GM18519 (cell line): Measurements from ENCODE around the gene FAM81A.
"Not testable (repeated sequence)": the region's sequence is repeated elsewhere in the genome, so short reads cannot be mapped to it uniquely, and the experiment has no call there.

Source experiments
- ATAC-seq: cut with Tn5 transposase; IDR thresholded peaks from one replicate; pipeline ENCODE4 v1.9.1; 2021; ENCODE audit warnings: mild to moderate bottlenecking, moderate library complexity; ENCODE audit not compliant: unreplicated experiment, low FRiP score

Gene FAM81A

GRCh38 chr15:59420986-59421618 is 16.9 kb upstream of the FAM81A start:
- no peak for ATAC-seq

GRCh38 chr15:59424616-59425015 is 13.4 kb upstream of the FAM81A start:
- no peak for ATAC-seq

GRCh38 chr15:59428898-59429297 is 9.1 kb upstream of the FAM81A start:
- ATAC-seq: not testable (repeated sequence)

- no peak for ATAC-seq
These were observed 5.6 kb upstream of the FAM81A start for GRCh38 chr15:59432389-59432788.

- no peak for ATAC-seq
These were observed 3.5 kb upstream of the FAM81A start for GRCh38 chr15:59434481-59434880.

GRCh38 chr15:59436774-59437141 is 1.2 kb upstream of the FAM81A start:
- no peak for ATAC-seq

- no peak for ATAC-seq
These were observed 707 bp upstream of the FAM81A start for GRCh38 chr15:59437142-59437816.

GRCh38 chr15:59438625-59439290 is 772 bp downstream of the FAM81A start:
- no peak for ATAC-seq

GRCh38 chr15:59439576-59439975 is 1.6 kb downstream of the FAM81A start:
- ATAC-seq: no peak

- no peak for ATAC-seq
These were observed 5.5 kb downstream of the FAM81A start for GRCh38 chr15:59443341-59444072.

GRCh38 chr15:59444081-59444835 is 6.3 kb downstream of the FAM81A start:
- ATAC-seq: no peak

GRCh38 chr15:59444980-59445545 is 7.1 kb downstream of the FAM81A start:
- no peak for ATAC-seq

- ATAC-seq: no peak
These were observed 8.4 kb downstream of the FAM81A start for GRCh38 chr15:59446232-59446957.

- no peak for ATAC-seq
These were observed 9.4 kb downstream of the FAM81A start for GRCh38 chr15:59447367-59447766.

GRCh38 chr15:59448871-59449270 is 10.9 kb downstream of the FAM81A start:
- no peak for ATAC-seq

- no peak for ATAC-seq
These were observed 15.7 kb downstream of the FAM81A start for GRCh38 chr15:59453474-59454215.

- ATAC-seq: no peak
These were observed 18.1 kb downstream of the FAM81A start for GRCh38 chr15:59456114-59456513.

GRCh38 chr15:59457103-59457502 is 19.1 kb downstream of the FAM81A start:
- ATAC-seq: no peak

- ATAC-seq: no peak
These were observed 23.5 kb downstream of the FAM81A start for GRCh38 chr15:59461521-59461920.
